ENCODE results near the gene TPRN.

TPRN gene

GRCh38 chr9:137206602-137207001 lies 6.1 kb upstream of the TPRN start:
- no peak for DNase-seq

GRCh38 chr9:137205126-137206069 lies 4.9 kb upstream of the TPRN start, which contains the start of the genes NDOR1 and TMEM203:
Gene NDOR1 (plus strand): TSS chr9:137205700. CDS start chr9:137205778, 78 bp downstream.
Gene TMEM203 (minus strand): TSS chr9:137205648. CDS start chr9:137205414, 234 bp downstream.
- peak; percentile 92 for DNase-seq

GRCh38 chr9:137204731-137205125 lies 4.2 kb upstream of the TPRN start:
- no peak for DNase-seq

- DNase-seq, result no peak
These were observed 2.4 kb upstream of the TPRN start for GRCh38 chr9:137202966-137203365.

GRCh38 chr9:137201205-137201868 lies 796 bp upstream of the TPRN start:
- DNase-seq, result no peak

- DNase-seq, result no peak
These were observed 975 bp downstream of the TPRN start for GRCh38 chr9:137199411-137200121.

- DNase-seq, result no peak
These were observed 1.6 kb downstream of the TPRN start for GRCh38 chr9:137198902-137199283.

GRCh38 chr9:137198051-137198901 lies 2.3 kb downstream of the TPRN start:
- no peak for DNase-seq

GRCh38 chr9:137195525-137196220 lies 4.9 kb downstream of the TPRN start:
- DNase-seq, result no peak

GRCh38 chr9:137194909-137195308 lies 5.6 kb downstream of the TPRN start:
- DNase-seq, result no peak

GRCh38 chr9:137194388-137194787 lies 6.2 kb downstream of the TPRN start:
- DNase-seq, result no peak

- no peak for DNase-seq
These were observed 6.8 kb downstream of the TPRN start for GRCh38 chr9:137193771-137194170.

- DNase-seq, result no peak
These were observed 7.7 kb downstream of the TPRN start for GRCh38 chr9:137192859-137193258.

- no peak for DNase-seq
These were observed 8.1 kb downstream of the TPRN start for GRCh38 chr9:137192448-137192780.

- no peak for DNase-seq
These were observed 8.7 kb downstream of the TPRN start for GRCh38 chr9:137191691-137192447.

GRCh38 chr9:137191245-137191644 lies 9.3 kb downstream of the TPRN start:
- no peak for DNase-seq

- DNase-seq, result no peak
These were observed 10.2 kb downstream of the TPRN start for GRCh38 chr9:137190315-137190856.

- no peak for DNase-seq
These were observed 10.9 kb downstream of the TPRN start for GRCh38 chr9:137189297-137190295.
